ENCODE measurements around the gene CXCL5.

GRCh38 chr4:73967866-73968265, 30.6 kb downstream of the CXCL5 start:
- no peak for TF ChIP-seq MXI1 (IDR thresholded peaks at IDR 0.05; ENCODE audit: low read depth, low read length)
- no peak for TF ChIP-seq CTCF (IDR thresholded peaks at IDR 0.05)
- no peak for TF ChIP-seq POLR2AphosphoS5 (IDR thresholded peaks at IDR 0.05; ENCODE audit: low read depth, low read length)
- no peak for TF ChIP-seq ELF1 (IDR thresholded peaks at IDR 0.05)
- TF ChIP-seq RFX5 (IDR thresholded peaks at IDR 0.05; ENCODE audit: low read length): no peak
- TF ChIP-seq REST (IDR thresholded peaks at IDR 0.05; ENCODE audit: low read depth, low read length): no peak
- TF ChIP-seq FOXM1 (IDR thresholded peaks at IDR 0.05; ENCODE audit: low read depth): no peak
- no peak for TF ChIP-seq SMC3 (IDR thresholded peaks at IDR 0.05; ENCODE audit: low read depth, low read length)
- TF ChIP-seq EP300 (IDR thresholded peaks at IDR 0.05; ENCODE audit: borderline replicate concordance in 1 of 2, low read depth in 1 of 2, low read length in 1 of 2): no peak

All from SK-N-SH (cell line).